Measurements from ENCODE around the gene KCNE4. TPM values are rescaled to one million over a fixed set of nuclear protein-coding genes. Genes with fewer than 3 reads are reported as not detected.

The KCNE4 gene
- polyA plus RNA-seq, 1 of the 3 experiments (the other 2 are of a cell fraction) = 0.20 TPM

GRCh38 chr2:223019390-223019930, 32.5 kb upstream of the KCNE4 start (continued):
- TF ChIP-seq FOXJ3 (CRISPR knock-in tag; IDR thresholded peaks at IDR 0.05) = no peak
- TF ChIP-seq GATA2 (CRISPR knock-in tag; IDR thresholded peaks at IDR 0.05) = no peak
- no peak for TF ChIP-seq MXI1 (IDR thresholded peaks at IDR 0.05; ENCODE audit: low read depth, low read length)
- TF ChIP-seq EZH2phosphoT487 (IDR thresholded peaks at IDR 0.05; ENCODE audit: borderline replicate concordance, low read depth) = no peak

DNA sequence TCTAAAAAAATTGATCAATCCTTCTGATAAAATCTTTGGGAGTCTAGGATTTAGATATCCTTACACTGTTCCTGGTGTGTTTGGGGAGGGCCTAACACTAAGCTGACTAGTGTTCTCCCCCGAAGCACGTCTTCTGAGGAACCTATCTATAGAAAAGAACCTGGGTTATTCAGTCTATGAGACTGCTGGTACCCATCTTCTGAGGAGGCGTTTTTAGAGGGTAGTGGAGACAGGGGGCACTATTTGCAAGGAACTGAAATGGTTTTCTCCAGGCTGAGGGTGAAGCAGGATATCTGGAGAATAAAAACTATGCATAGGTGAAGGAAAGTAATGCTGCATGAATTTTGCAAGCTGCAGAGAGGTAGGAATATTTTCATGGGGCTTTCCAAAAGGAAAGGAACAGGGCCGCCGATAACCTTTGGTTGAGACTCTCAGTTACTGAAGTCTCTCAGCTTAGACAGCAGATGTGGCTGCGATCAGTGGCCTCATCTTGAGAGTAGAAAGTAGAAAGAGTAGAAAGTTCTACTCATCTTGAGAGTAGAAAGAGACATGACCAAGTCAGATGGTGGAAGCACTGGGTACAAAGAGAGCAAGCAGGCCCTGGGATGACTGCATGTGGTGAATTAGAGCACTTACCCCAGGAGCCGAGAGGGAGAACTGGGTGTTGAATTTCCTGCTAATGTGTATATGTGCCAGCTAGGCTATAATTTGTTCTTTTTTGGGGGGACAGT, 31.8 kb upstream of the KCNE4 start:
- Histone ChIP-seq H3K4me3 (ENCODE audit: low read depth in 2 of 2, low read length in 1 of 2) (no peak overlapping the region), H4K20me1 (ENCODE audit: insufficient read depth) (no peaks in the 10 kb centered on the region), H3K4me1 (ENCODE audit: control insufficient read depth in 1 of 2, insufficient read depth in 2 of 2, low read depth in 1 of 2, low read length in 1 of 2) (peaks cover 0 to 7% of the 10 kb centered on the region in 2 experiments; a peak in 1 of 4 replicates), H3K4me2 (no peak overlapping the region), H3K9ac (no peak overlapping the region), H3K9me2 (no peaks in the 10 kb centered on the region), H3K9me3 (no peaks in the 10 kb centered on the region), H2AFZ (ENCODE audit: low read depth) (no peak overlapping the region), H3K27me3 (ENCODE audit: insufficient read depth) (no peaks in the 10 kb centered on the region), H3F3A (replicated peaks; ENCODE audit: insufficient read depth) (no peaks in the 10 kb centered on the region), H3K36me3 (replicated peaks in 1 of 2; ENCODE audit: control insufficient read depth in 1 of 2, insufficient read depth in 2 of 2, low read length in 1 of 2) (no peaks in the 10 kb centered on the region), H3K79me2 (ENCODE audit: insufficient read depth) (no peaks in the 10 kb centered on the region), H3K27ac (ENCODE audit: low read depth in 2 of 2, low read length in 1 of 2) (no peak overlapping the region)
- no peak for TF ChIP-seq USF2 (IDR thresholded peaks at IDR 0.05; ENCODE audit: borderline replicate concordance, low read depth, low read length)
- DNase-seq = no peak
- POLR2A ChIA-PET = no interaction called here
- 88% methylated on average over 7 of the region's 7 CpGs for WGBS (ENCODE audit: low lambda C conversion rate)
- CTCF ChIA-PET = interaction anchor here (1.9 kb wide), 1 partner anchor 48 kb away, joined by 5 read pairs; no protein-coding TSS in a partner anchor

GRCh38 chr2:223020971-223021675, 30.9 kb upstream of the KCNE4 start:
- WGBS (ENCODE audit: low lambda C conversion rate) = 85% methylated on average over 7 of the region's 7 CpGs
- H2AFZ ChIP-seq (ENCODE audit: low read depth) = no peak overlapping the region

More at GRCh38 chr2:223020971-223021675, 30.9 kb upstream of the KCNE4 start:
- Histone ChIP-seq H3K79me2 (ENCODE audit: insufficient read depth) (no peaks in the 10 kb centered on the region), H3K4me2 (no peak overlapping the region), H3F3A (replicated peaks; ENCODE audit: insufficient read depth) (no peaks in the 10 kb centered on the region), H4K20me1 (ENCODE audit: insufficient read depth) (no peaks in the 10 kb centered on the region), H3K27me3 (ENCODE audit: insufficient read depth) (no peaks in the 10 kb centered on the region), H3K9me3 (no peaks in the 10 kb centered on the region), H3K9me2 (no peaks in the 10 kb centered on the region), H3K4me1 (ENCODE audit: control insufficient read depth in 1 of 2, insufficient read depth in 2 of 2, low read depth in 1 of 2, low read length in 1 of 2) (peaks cover 0 to 7% of the 10 kb centered on the region in 2 experiments; a peak in 2 of 4 replicates), H3K9ac (no peak overlapping the region), H3K27ac (ENCODE audit: low read depth in 2 of 2, low read length in 1 of 2) (no peak overlapping the region; a peak in 1 of 4 replicates), H3K4me3 (ENCODE audit: low read depth in 2 of 2, low read length in 1 of 2) (no peak overlapping the region), H3K36me3 (replicated peaks in 1 of 2; ENCODE audit: control insufficient read depth in 1 of 2, insufficient read depth in 2 of 2, low read length in 1 of 2) (no peaks in the 10 kb centered on the region)
- ChIA-PET POLR2A (no interaction called here), CTCF (interaction anchor here (0.5 to 1.9 kb wide), 2 partner anchors 47 to 49 kb away, joined by 3 to 5 read pairs; no protein-coding TSS in a partner anchor)
- DNase-seq = peak; percentile 17
- no peak for TF ChIP-seq TCF12 (IDR thresholded peaks at IDR 0.05)
- TF ChIP-seq FOXM1 (IDR thresholded peaks at IDR 0.05; ENCODE audit: low read depth) = no peak
- no peak for TF ChIP-seq REST (IDR thresholded peaks at IDR 0.05; ENCODE audit: low read depth, low read length)
- no peak for TF ChIP-seq MEF2A (IDR thresholded peaks at IDR 0.05; ENCODE audit: borderline replicate concordance, low read depth)
- TF ChIP-seq FOSL2 (IDR thresholded peaks at IDR 0.05; ENCODE audit: borderline replicate concordance, low read depth) = no peak
- no peak for TF ChIP-seq RFX5 (IDR thresholded peaks at IDR 0.05; ENCODE audit: low read length)
- TF ChIP-seq SIN3A (IDR thresholded peaks at IDR 0.05; ENCODE audit: borderline replicate concordance, low read depth, low read length) = no peak
- no peak for TF ChIP-seq NFIC (IDR thresholded peaks at IDR 0.05; ENCODE audit: borderline replicate concordance)
- TF ChIP-seq EZH2phosphoT487 (IDR thresholded peaks at IDR 0.05; ENCODE audit: borderline replicate concordance, low read depth) = no peak
- no peak for TF ChIP-seq POLR2AphosphoS5 (IDR thresholded peaks at IDR 0.05; ENCODE audit: low read depth, low read length)
- no peak for TF ChIP-seq YY1 (IDR thresholded peaks at IDR 0.05; ENCODE audit: low read depth)
- TF ChIP-seq TEAD4 (IDR thresholded peaks at IDR 0.05; ENCODE audit: borderline replicate concordance, insufficient read depth) = no peak
- TF ChIP-seq RCOR1 (IDR thresholded peaks at IDR 0.05; ENCODE audit: low read length) = no peak
- TF ChIP-seq, protein P1, sequence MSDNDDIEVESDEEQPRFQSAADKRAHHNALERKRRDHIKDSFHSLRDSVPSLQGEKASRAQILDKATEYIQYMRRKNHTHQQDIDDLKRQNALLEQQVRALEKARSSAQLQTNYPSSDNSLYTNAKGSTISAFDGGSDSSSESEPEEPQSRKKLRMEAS (IDR thresholded peaks at IDR 0.05; ENCODE audit: low read depth) = no peak
- TF ChIP-seq MXI1 (IDR thresholded peaks at IDR 0.05; ENCODE audit: low read depth, low read length) = no peak
- TF ChIP-seq JUND (IDR thresholded peaks at IDR 0.05) = no peak
- TF ChIP-seq RXRA (IDR thresholded peaks at IDR 0.05; ENCODE audit: borderline replicate concordance, low read depth) = no peak

All from SK-N-SH (cell line).